GM18867 (cell line): ENCODE data around the gene FAM204A.

Source experiments
- ATAC-seq: cut with Tn5 transposase; IDR thresholded peaks from one replicate; pipeline ENCODE4 v1.9.1; 2021; ENCODE audit warnings: mild to moderate bottlenecking, moderate library complexity; ENCODE audit not compliant: unreplicated experiment

FAM204A gene

GRCh38 chr10:118254654-118255053, 87.5 kb downstream of the FAM204A start:
- ATAC-seq: no peak

- ATAC-seq: no peak
Measured at GRCh38 chr10:118253397-118253796, 88.7 kb downstream of the FAM204A start.

- ATAC-seq: no peak
Measured at GRCh38 chr10:118251791-118252190, 90.3 kb downstream of the FAM204A start.

GRCh38 chr10:118249714-118250113, 92.4 kb downstream of the FAM204A start:
- ATAC-seq: no peak
